H1 (cell line): ENCODE data around the gene PEX13. TPM values are rescaled to one million over a fixed set of nuclear protein-coding genes. Genes with fewer than 3 reads are reported as not detected.
"Not testable (repeated sequence)": the region's sequence is repeated elsewhere in the genome, so short reads cannot be mapped to it uniquely, and the experiment has no call there.

Experiments used
- CTCF ChIA-PET: fragments of 300-600 bp; sonication (Branson Sonifier 250); formaldehyde crosslinking; loops from one replicate; lab custom pipeline; 2021; ENCODE audit not compliant: partially characterized antibody; lab: Charles Lee
- POLR2A ChIA-PET: fragments of 300-600 bp; sonication (Branson Sonifier 250); formaldehyde crosslinking; loops from one replicate; lab custom pipeline; 2021; ENCODE audit warnings: inconsistent platforms; ENCODE audit not compliant: partially characterized antibody; lab: Charles Lee
- DNase-seq, 2 experiments: peaks; one replicate each; pipeline versions ENCODE4 v3.0.0 to v3.0.0-alpha.2; 2010 to 2022; ENCODE audit warnings: low spot score in 2 of 2, low read depth in 1 of 2, mixed read lengths in 1 of 2
- FAIRE-seq: peaks from 2 replicates; lab custom pipeline; 2011; peaks lifted over from hg19 to GRCh38; lab: Jason Lieb, UNC
- H2AFZ ChIP-seq: 2 replicates; pipeline ENCODE4 v1.8.1; 2012; ENCODE audit warnings: low read length, inconsistent platforms
- H2AK5ac ChIP-seq: 2 replicates; pipeline ENCODE4 v1.6.1; 2013; ENCODE audit warnings: low read depth, low read length
- H2BK120ac ChIP-seq: replicated peaks from 2 replicates; pipeline ENCODE3; 2013; ENCODE audit warnings: low read depth, low read length, inconsistent platforms
- H2BK12ac ChIP-seq: 2 replicates; pipeline ENCODE4 v1.6.1; 2013; ENCODE audit warnings: low read depth, low read length
- H2BK15ac ChIP-seq: 2 replicates; pipeline ENCODE4 v1.6.1; 2013; ENCODE audit warnings: low read length
- H2BK20ac ChIP-seq: 2 replicates; pipeline ENCODE4 v1.6.1; 2013; ENCODE audit warnings: low read length
- H2BK5ac ChIP-seq: 2 replicates; pipeline ENCODE4 v1.6.1; 2013; ENCODE audit warnings: low read depth, low read length
- H3K14ac ChIP-seq: 2 replicates; pipeline ENCODE4 v1.6.1; 2013; ENCODE audit warnings: inconsistent platforms; ENCODE audit not compliant: insufficient read length
- H3K18ac ChIP-seq: 2 replicates; pipeline ENCODE4 v1.6.1; 2013; ENCODE audit warnings: low read length; ENCODE audit errors: extremely low read depth
- H3K23ac ChIP-seq: 2 replicates; pipeline ENCODE4 v1.6.1; 2013; ENCODE audit warnings: inconsistent platforms; ENCODE audit not compliant: insufficient read length
- H3K23me2 ChIP-seq: 2 replicates; pipeline ENCODE4 v1.6.1; 2013; ENCODE audit warnings: low read depth, low read length
- H3K27ac ChIP-seq: 2 replicates; pipeline ENCODE4 v1.6.1; 2011; ENCODE audit warnings: low read depth, low read length, inconsistent platforms
- H3K27me3 ChIP-seq, 4 experiments: replicated peaks in 1 of 4; 1 replicate in 1 of 4; 2 replicates in 3 of 4; pipeline versions ENCODE4 v1.6.1 to v1.8.1; 2011 to 2013; ENCODE audit warnings: low read length in 3 of 4, mild to moderate bottlenecking in 3 of 4, inconsistent platforms in 2 of 4, mixed read lengths in 2 of 4, moderate library complexity in 1 of 4; ENCODE audit not compliant: control insufficient read depth in 3 of 4, insufficient read depth in 3 of 4; ENCODE audit errors: extremely low read depth in 1 of 4
- H3K36me3 ChIP-seq, 4 experiments: 2 replicates each; pipeline versions ENCODE4 v1.6.1 to v1.8.1; 2011 to 2013; ENCODE audit warnings: mild to moderate bottlenecking in 4 of 4, low read length in 3 of 4, moderate library complexity in 2 of 4, control low read depth in 1 of 4, inconsistent platforms in 1 of 4; ENCODE audit not compliant: insufficient read depth in 4 of 4, control insufficient read depth in 2 of 4
- H3K4ac ChIP-seq: replicated peaks from 2 replicates; pipeline ENCODE3; 2013; ENCODE audit warnings: low read length, low read depth, mixed read lengths, inconsistent platforms; ENCODE audit not compliant: insufficient read length
- H3K4me1 ChIP-seq, 4 experiments: replicated peaks in 1 of 4; 1 replicate in 1 of 4; 2 replicates in 3 of 4; pipeline versions ENCODE4 v1.6.1 to v1.8.1; 2011 to 2013; ENCODE audit warnings: low read length in 3 of 4, inconsistent platforms in 2 of 4, mixed read lengths in 1 of 4; ENCODE audit not compliant: insufficient read depth in 4 of 4, control insufficient read depth in 3 of 4
- H3K4me2 ChIP-seq, 2 experiments: 2 replicates each; pipeline versions ENCODE4 v1.6.1 to v1.8.1; 2011 to 2013; ENCODE audit warnings: low read depth in 2 of 2, low read length in 2 of 2, control low read depth in 1 of 2, inconsistent platforms in 1 of 2, mild to moderate bottlenecking in 1 of 2; ENCODE audit not compliant: insufficient read depth in 1 of 2
- H3K4me3 ChIP-seq, 4 experiments: fragments of 200-600, 300-600 bp in 1 of 4; sonication (generic), shearing (Covaris generic), sonication (Bioruptor Twin) in 1 of 4; 2 replicates each; pipeline versions ENCODE4 v1.5.1 to v1.8.1; 2011 to 2016; ENCODE audit warnings: low read length in 4 of 4, low read depth in 3 of 4, control low read depth in 2 of 4, inconsistent platforms in 2 of 4, mild to moderate bottlenecking in 2 of 4, mixed read lengths in 1 of 4, moderate library complexity in 1 of 4; ENCODE audit not compliant: insufficient read depth in 2 of 4; ENCODE audit errors: extremely low read depth in 1 of 4
- H3K56ac ChIP-seq: replicated peaks from 2 replicates; pipeline ENCODE3; 2013; ENCODE audit warnings: low read depth, mild to moderate bottlenecking, mixed read lengths, low read length, inconsistent platforms; ENCODE audit not compliant: insufficient read length
- H3K79me1 ChIP-seq: 2 replicates; pipeline ENCODE4 v1.6.1; 2013; ENCODE audit warnings: low read depth, low read length, control low read depth
- H3K79me2 ChIP-seq, 2 experiments: 2 replicates each; pipeline versions ENCODE4 v1.6.1 to v1.8.1; 2012 to 2013; ENCODE audit warnings: low read length in 2 of 2, mild to moderate bottlenecking in 2 of 2, inconsistent platforms in 1 of 2; ENCODE audit not compliant: insufficient read depth in 2 of 2, control insufficient read depth in 1 of 2
- H3K9ac ChIP-seq, 4 experiments: replicated peaks in 1 of 4; 1 replicate in 1 of 4; 2 replicates in 3 of 4; pipeline versions ENCODE4 v1.6.1 to v1.8.1; 2011 to 2013; ENCODE audit warnings: low read depth in 3 of 4, low read length in 3 of 4, control low read depth in 2 of 4, mild to moderate bottlenecking in 2 of 4, moderate library complexity in 2 of 4, inconsistent platforms in 1 of 4; ENCODE audit errors: extremely low read depth in 1 of 4
- H3K9me3 ChIP-seq, 2 experiments: 2 replicates each; pipeline versions ENCODE4 v1.6.1 to v1.8.1; 2012 to 2013; ENCODE audit warnings: mild to moderate bottlenecking in 2 of 2, moderate library complexity in 2 of 2, control low read depth in 1 of 2, inconsistent platforms in 1 of 2, low read depth in 1 of 2, low read length in 1 of 2, mixed read lengths in 1 of 2; ENCODE audit not compliant: insufficient read depth in 2 of 2
- H4K20me1 ChIP-seq, 2 experiments: replicated peaks in 1 of 2; 2 replicates each; pipeline versions ENCODE3 to v1.8.1; 2011 to 2013; ENCODE audit warnings: inconsistent platforms in 2 of 2, low read length in 2 of 2, mild to moderate bottlenecking in 1 of 2; ENCODE audit not compliant: insufficient read depth in 2 of 2, control insufficient read depth in 1 of 2
- H4K5ac ChIP-seq: 2 replicates; pipeline ENCODE4 v1.6.1; 2013; ENCODE audit warnings: low read length, low read depth, mixed read lengths, inconsistent platforms; ENCODE audit not compliant: insufficient read length
- H4K8ac ChIP-seq: 2 replicates; pipeline ENCODE4 v1.8.0; 2013; ENCODE audit warnings: mild to moderate bottlenecking, moderate library complexity, low read length, inconsistent platforms; ENCODE audit not compliant: insufficient read depth; ENCODE audit errors: extremely low read depth
- H4K91ac ChIP-seq: replicated peaks from 2 replicates; pipeline ENCODE3; 2013; ENCODE audit warnings: low read length, mixed read lengths, inconsistent platforms; ENCODE audit not compliant: insufficient read length
- CTCF ChIP-seq, 3 experiments: IDR thresholded peaks; 1 replicate in 2 of 3; 2 replicates in 1 of 3; pipeline versions ENCODE4 v1.5.1 to v1.6.1; 2011; ENCODE audit warnings: low read length in 3 of 3, mild to moderate bottlenecking in 3 of 3, inconsistent platforms in 2 of 3, low read depth in 1 of 3, moderate library complexity in 1 of 3; ENCODE audit not compliant: insufficient read depth in 1 of 3; ENCODE audit errors: control extremely low read depth in 1 of 3
- WGBS, 2 experiments: shearing (Covaris generic) in 1 of 2; methylation state at CpG; one replicate each; pipeline versions ENCODE4 v1.1.6 to v1.1.7; 2013 to 2015; ENCODE audit warnings: low lambda C conversion rate in 2 of 2, mixed read lengths in 2 of 2, inconsistent platforms in 1 of 2, low coverage in 1 of 2, missing lambda C conversion rate in 1 of 2; ENCODE audit not compliant: insufficient replicate concordance in 2 of 2, insufficient coverage in 1 of 2, insufficient read length in 1 of 2; ENCODE audit errors: extremely low coverage in 1 of 2, missing lambda C conversion rate in 1 of 2; 5-methylcytosine and 5-hydroxymethylcytosine counted together
- polyA plus RNA-seq, 7 experiments: library from polyadenylated mRNA; depleted of rRNA in 3 of 7; stranded (reverse) in 5 of 7; unstranded in 2 of 7; fragments of >200 nt in 5 of 7; fragments of 200-250 nt in 2 of 7; gene quantifications; 1 replicate in 5 of 7; 2 replicates in 1 of 7; 4 replicates in 1 of 7; pipeline versions ENCODE4 v1.2.1 to v1.2.3, GENCODE V29; 2011 to 2013; ENCODE audit warnings: missing spikeins in 2 of 7, mixed read lengths in 2 of 7
- total RNA-seq: library from RNA; stranded (reverse); fragmentation: NEBNext Ultra II Directional; extraction: Animal tissue kit (Norgen Biotek cat#: 25700); gene quantifications from 2 replicates; pipeline ENCODE4 v1.2.1, GENCODE V29; 2021

The PEX13 gene
- total and polyA plus RNA-seq, 2 of the 8 experiments (the other 6 are each of a cell fraction or from before 2014, with no cell fraction given) = 16.8 to 22.3 TPM

- no peak for TF ChIP-seq CTCF (IDR thresholded peaks at IDR 0.05; ENCODE audit: control extremely low read depth in 1 of 3, insufficient read depth in 1 of 3, low read depth in 1 of 3, low read length in 3 of 3)
These were observed 37.3 kb upstream of the PEX13 start (continued) for GRCh38 chr2:60980071-60980815.

- H4K8ac ChIP-seq, H3K79me1 ChIP-seq, H2BK12ac ChIP-seq, H3K56ac ChIP-seq, H3K4ac ChIP-seq, H3K36me3 ChIP-seq, H4K91ac ChIP-seq, FAIRE-seq, DNase-seq, H2BK120ac ChIP-seq, H2BK15ac ChIP-seq, H4K5ac ChIP-seq, H3K23me2 ChIP-seq, H3K4me3 ChIP-seq, POLR2A ChIA-PET, H2BK20ac ChIP-seq, H3K27me3 ChIP-seq, H2AFZ ChIP-seq, H3K4me1 ChIP-seq, H3K27ac ChIP-seq, H3K23ac ChIP-seq, H2AK5ac ChIP-seq, H3K14ac ChIP-seq, H3K9ac ChIP-seq, H2BK5ac ChIP-seq, H4K20me1 ChIP-seq, H3K18ac ChIP-seq, H3K79me2 ChIP-seq, H3K4me2 ChIP-seq, H3K9me3 ChIP-seq, CTCF ChIA-PET: not testable (repeated sequence)
- WGBS, 2 experiments = 83% methylated on average over 3 of the region's 3 CpGs; no CpG with 5 or more reads in 1 of the 2 experiments
These were observed 35.5 kb upstream of the PEX13 start for GRCh38 chr2:60982066-60982465.
